NT2/D1 (cell line): Measurements from ENCODE around the gene PHKB.

Experiments
- SUZ12 ChIP-seq: IDR thresholded peaks from 2 replicates; pipeline ENCODE4 v1.6.1; 2011; ENCODE audit not compliant: insufficient read length, insufficient read depth; ENCODE audit errors: extremely low read depth
- YY1 ChIP-seq: IDR thresholded peaks from 2 replicates; pipeline ENCODE4 v1.6.1; 2011; ENCODE audit not compliant: insufficient read length, insufficient read depth
- ZNF274 ChIP-seq: IDR thresholded peaks from 2 replicates; pipeline ENCODE4 v1.6.1; 2011; ENCODE audit warnings: mild to moderate bottlenecking, low read depth, low read length

DNA sequence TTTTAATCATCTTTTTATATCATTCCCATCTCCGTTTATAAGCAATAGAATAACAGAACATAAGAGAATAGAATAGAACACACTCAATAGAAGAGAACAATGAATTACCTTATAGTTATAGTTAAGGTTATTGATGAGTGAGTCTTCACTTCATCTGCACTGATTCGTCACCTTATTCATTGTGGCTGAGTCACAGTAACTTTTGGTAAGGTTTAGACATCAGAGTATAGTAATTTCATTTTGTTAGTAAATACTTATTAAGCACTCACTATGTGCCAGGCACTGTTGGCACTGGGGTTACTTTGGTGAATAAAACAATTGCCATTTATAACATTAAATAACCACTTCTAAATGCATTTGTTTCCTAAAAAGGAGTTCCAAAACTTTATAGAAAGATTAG, 22.5 kb downstream of the PHKB start:
- TF ChIP-seq YY1 (no peak), SUZ12 (no peak), ZNF274 (no peak)
